ENCODE results near the gene HS3ST5.

The HS3ST5 gene

GRCh38 chr6:114101255-114101654, 241.6 kb downstream of the HS3ST5 start:
- no peaks in the 10 kb centered on the region for H3K27me3 ChIP-seq
- intact Hi-C loops (cut with DNase I; ENCODE audit: low total_unique reads) = no loop called here
- peaks cover 0 to 4% (median 0%) of the 10 kb centered on the region in 4 donors for H3K4me1 ChIP-seq
- no peak for TF ChIP-seq CTCF (IDR thresholded peaks at IDR 0.05)
- DNase-seq = no peak
- H3K9me3 ChIP-seq = no peaks in the 10 kb centered on the region
- H3K4me3 ChIP-seq = no peak overlapping the region
- no peaks in the 10 kb centered on the region for H3K36me3 ChIP-seq
- H3K27ac ChIP-seq = no peak overlapping the region

GRCh38 chr6:114100215-114100994, 242.4 kb downstream of the HS3ST5 start:
- no peaks in the 10 kb centered on the region for H3K27me3 ChIP-seq
- intact Hi-C loops (cut with DNase I; ENCODE audit: low total_unique reads) = no loop called here
- no peak for TF ChIP-seq CTCF (IDR thresholded peaks at IDR 0.05)
- no peaks in the 10 kb centered on the region for H3K9me3 ChIP-seq
- H3K27ac ChIP-seq = no peak overlapping the region
- H3K36me3 ChIP-seq = no peaks in the 10 kb centered on the region
- H3K4me3 ChIP-seq = no peak overlapping the region
- no peak for DNase-seq
- H3K4me1 ChIP-seq = peaks cover 0 to 4% (median 0%) of the 10 kb centered on the region in 4 donors

- Histone ChIP-seq H3K27me3 (no peaks in the 10 kb centered on the region), H3K27ac (no peak overlapping the region), H3K9me3 (no peaks in the 10 kb centered on the region), H3K4me3 (no peak overlapping the region), H3K36me3 (no peaks in the 10 kb centered on the region), H3K4me1 (peaks cover 0 to 4% (median 0%) of the 10 kb centered on the region in 4 donors)
- TF ChIP-seq CTCF (IDR thresholded peaks at IDR 0.05) = peak; percentile 39 to 61
- intact Hi-C loops (cut with DNase I; ENCODE audit: low total_unique reads) = no loop called here
- DNase-seq = no peak
These were observed 246.2 kb downstream of the HS3ST5 start for GRCh38 chr6:114096561-114097172.

GRCh38 chr6:114092943-114093342, 249.9 kb downstream of the HS3ST5 start:
- Histone ChIP-seq H3K36me3 (no peaks in the 10 kb centered on the region), H3K4me3 (no peak overlapping the region), H3K27me3 (no peaks in the 10 kb centered on the region), H3K9me3 (no peaks in the 10 kb centered on the region), H3K4me1 (peaks cover 0 to 14% (median 3%) of the 10 kb centered on the region in 4 donors), H3K27ac (no peak overlapping the region)
- intact Hi-C loops (cut with DNase I; ENCODE audit: low total_unique reads) = no loop called here
- DNase-seq = no peak
- TF ChIP-seq CTCF (IDR thresholded peaks at IDR 0.05) = no peak

- no peak overlapping the region for H3K27ac ChIP-seq
- H3K36me3 ChIP-seq = no peaks in the 10 kb centered on the region
- no peaks in the 10 kb centered on the region for H3K27me3 ChIP-seq
- H3K9me3 ChIP-seq = no peaks in the 10 kb centered on the region
- peaks cover 0 to 14% (median 3%) of the 10 kb centered on the region in 4 donors for H3K4me1 ChIP-seq
- intact Hi-C loops (cut with DNase I; ENCODE audit: low total_unique reads) = no loop called here
- peak overlapping the region in 1 of 2 donors; percentile 19 for H3K4me3 ChIP-seq
- TF ChIP-seq CTCF (IDR thresholded peaks at IDR 0.05) = no peak
- DNase-seq = no peak
These were observed 252.2 kb downstream of the HS3ST5 start for GRCh38 chr6:114090626-114091025.
